Kidney epithelial cell (primary cell): Measurements from ENCODE around the gene SPRR2B. TPM values are rescaled to one million over a fixed set of nuclear protein-coding genes. Genes with fewer than 3 reads are reported as not detected.

Source experiments
- total RNA-seq: library from RNA; depleted of rRNA; stranded (reverse); fragments of >200 nt; gene quantifications from 2 replicates; pipeline ENCODE4 v1.2.3, GENCODE V29; 2015

Gene SPRR2B
- total RNA-seq, 1 donor from 2014 or later: not detected

Other genes starting within 250 kb of the SPRR2B start
- gene LCE1A, start 244.1 kb downstream of the SPRR2B start, total RNA-seq: not detected in 2 replicates
- not detected in 2 replicates for gene LCE6A, start 228.8 kb downstream of the SPRR2B start, total RNA-seq
- not detected in 2 replicates for gene LCE7A, start 211.6 kb downstream of the SPRR2B start, total RNA-seq
- not detected in 2 replicates for gene SMCP, start 193.3 kb downstream of the SPRR2B start, total RNA-seq
- gene IVL, start 163.1 kb downstream of the SPRR2B start, total RNA-seq: 1.2 and 2.3 TPM in 2 replicates
- not detected in 2 replicates for gene SPRR5, start 124.4 kb downstream of the SPRR2B start, total RNA-seq
- not detected in 2 replicates for gene SPRR4, start 101.0 kb downstream of the SPRR2B start, total RNA-seq
- gene SPRR1A, start 87.5 kb downstream of the SPRR2B start, total RNA-seq: not detected in 2 replicates
- 1.1 TPM in 1 of 2 replicates, not detected in the other for gene SPRR3, start 69.9 kb downstream of the SPRR2B start, total RNA-seq
- 0.63 TPM in 1 of 2 replicates, not detected in the other for gene SPRR1B, start 40.4 kb downstream of the SPRR2B start, total RNA-seq
- gene SPRR2D, start 30.5 kb downstream of the SPRR2B start, total RNA-seq: 2.4 and 8.0 TPM in 2 replicates
- 1.0 and 3.9 TPM in 2 replicates for gene SPRR2A, start 14.1 kb downstream of the SPRR2B start, total RNA-seq
- gene SPRR2E, start 22.9 kb upstream of the SPRR2B start, total RNA-seq: not detected in 2 replicates
- gene SPRR2F, start 41.9 kb upstream of the SPRR2B start, total RNA-seq: not detected in 2 replicates
- gene SPRR2G, start 79.3 kb upstream of the SPRR2B start, total RNA-seq: not detected in 2 replicates
- gene LELP1, start 131.8 kb upstream of the SPRR2B start, total RNA-seq: not detected in 2 replicates
- gene PRR9, start 146.0 kb upstream of the SPRR2B start, total RNA-seq: not detected in 2 replicates
- gene LORICRIN, start 188.1 kb upstream of the SPRR2B start, total RNA-seq: not detected in 2 replicates
- gene PGLYRP3, start 241.3 kb upstream of the SPRR2B start, total RNA-seq: not detected in 2 replicates